Astrocyte (in vitro differentiated cells and primary cell): Measurements from ENCODE around the gene OSBPL1A.

Source experiments
- EZH2 ChIP-seq: IDR thresholded peaks from 2 replicates; pipeline ENCODE4 v1.6.1; 2012; ENCODE audit warnings: mild to moderate bottlenecking, low read length, inconsistent platforms; ENCODE audit not compliant: insufficient read depth
- TF ChIP-seq, protein P1 (sequence below): IDR thresholded peaks from 2 replicates; pipeline ENCODE4 v1.5.1; 2011; ENCODE audit warnings: low read depth, mild to moderate bottlenecking, inconsistent platforms, low read length, moderate library complexity; ENCODE audit not compliant: insufficient read depth

- TF ChIP-seq, protein P1, sequence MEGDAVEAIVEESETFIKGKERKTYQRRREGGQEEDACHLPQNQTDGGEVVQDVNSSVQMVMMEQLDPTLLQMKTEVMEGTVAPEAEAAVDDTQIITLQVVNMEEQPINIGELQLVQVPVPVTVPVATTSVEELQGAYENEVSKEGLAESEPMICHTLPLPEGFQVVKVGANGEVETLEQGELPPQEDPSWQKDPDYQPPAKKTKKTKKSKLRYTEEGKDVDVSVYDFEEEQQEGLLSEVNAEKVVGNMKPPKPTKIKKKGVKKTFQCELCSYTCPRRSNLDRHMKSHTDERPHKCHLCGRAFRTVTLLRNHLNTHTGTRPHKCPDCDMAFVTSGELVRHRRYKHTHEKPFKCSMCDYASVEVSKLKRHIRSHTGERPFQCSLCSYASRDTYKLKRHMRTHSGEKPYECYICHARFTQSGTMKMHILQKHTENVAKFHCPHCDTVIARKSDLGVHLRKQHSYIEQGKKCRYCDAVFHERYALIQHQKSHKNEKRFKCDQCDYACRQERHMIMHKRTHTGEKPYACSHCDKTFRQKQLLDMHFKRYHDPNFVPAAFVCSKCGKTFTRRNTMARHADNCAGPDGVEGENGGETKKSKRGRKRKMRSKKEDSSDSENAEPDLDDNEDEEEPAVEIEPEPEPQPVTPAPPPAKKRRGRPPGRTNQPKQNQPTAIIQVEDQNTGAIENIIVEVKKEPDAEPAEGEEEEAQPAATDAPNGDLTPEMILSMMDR: no peak
- TF ChIP-seq EZH2: no peak
Observed at GRCh38 chr18:24426073-24426397, 28.4 kb upstream of the OSBPL1A start.
